HL-60 (cell line): Measurements from ENCODE around the gene POU2AF1.
"Not testable (repeated sequence)": the region's sequence is repeated elsewhere in the genome, so short reads cannot be mapped to it uniquely, and the experiment has no call there.

Experiments
- DNase-seq, 2 experiments: peaks; one replicate each; pipeline ENCODE4 v3.0.0-alpha.2; 2010 to 2020; ENCODE audit warnings: low read depth in 1 of 2, low spot score in 1 of 2
- H3K27ac ChIP-seq: fragments of 250-450 bp; sonication (Bioruptor Pico); replicated peaks from 2 replicates; pipeline ENCODE4 v1.5.1; 2020; ENCODE audit warnings: mild to moderate bottlenecking, moderate library complexity
- H3K27me3 ChIP-seq: fragments of 250-450 bp; sonication (Bioruptor Pico); 2 replicates; pipeline ENCODE4 v1.5.1; 2021; ENCODE audit warnings: mild to moderate bottlenecking, moderate library complexity; ENCODE audit not compliant: insufficient read depth, poor library complexity, severe bottlenecking
- H3K4me3 ChIP-seq: replicated peaks from 2 replicates; pipeline ENCODE4 v1.5.1; 2011; ENCODE audit warnings: mild to moderate bottlenecking, control low read depth, low read length; ENCODE audit not compliant: insufficient read depth
- CTCF ChIP-seq: IDR thresholded peaks from one replicate; pipeline ENCODE4 v1.5.1; 2011; ENCODE audit warnings: low read length, control low read depth, inconsistent platforms; ENCODE audit not compliant: insufficient read depth
- GABPA ChIP-seq: IDR thresholded peaks from 2 replicates; pipeline ENCODE4 v1.6.1; 2012; ENCODE audit warnings: low read depth
- POLR2AphosphoS5 ChIP-seq: IDR thresholded peaks from 2 replicates; pipeline ENCODE4 v1.6.1; 2012; ENCODE audit warnings: low read depth
- REST ChIP-seq: IDR thresholded peaks from 2 replicates; pipeline ENCODE4 v1.6.1; 2012; ENCODE audit warnings: low read depth; ENCODE audit not compliant: insufficient replicate concordance
- SPI1 ChIP-seq: IDR thresholded peaks from 2 replicates; pipeline ENCODE4 v1.6.1; 2012; ENCODE audit warnings: low read depth, mild to moderate bottlenecking, borderline replicate concordance

The POU2AF1 gene

GRCh38 chr11:111320728-111321568 lies 58.1 kb downstream of the POU2AF1 start:
- no peak for DNase-seq
- TF ChIP-seq GABPA (no peak), REST (no peak), CTCF (no peak), POLR2AphosphoS5 (no peak)
- Histone ChIP-seq H3K4me3 (no peak overlapping the region), H3K27me3 (peaks cover 4% of the 10 kb centered on the region), H3K27ac (no peak overlapping the region)

- not testable (repeated sequence) for DNase-seq, H3K27ac ChIP-seq, H3K27me3 ChIP-seq, H3K4me3 ChIP-seq
These were observed 58.9 kb downstream of the POU2AF1 start for GRCh38 chr11:111320199-111320598.

- Histone ChIP-seq H3K27ac (no peak overlapping the region), H3K27me3 (peaks cover 4% of the 10 kb centered on the region), H3K4me3 (no peak overlapping the region)
- no peak for DNase-seq
- TF ChIP-seq CTCF = no peak
- no peak for TF ChIP-seq SPI1
- TF ChIP-seq REST = no peak
- TF ChIP-seq POLR2AphosphoS5 = no peak
- TF ChIP-seq GABPA = no peak
These were observed 59.8 kb downstream of the POU2AF1 start for GRCh38 chr11:111319296-111319695.

GRCh38 chr11:111312076-111312475 lies 67.0 kb downstream of the POU2AF1 start:
- Histone ChIP-seq H3K4me3 (no peak overlapping the region), H3K27me3 (no peaks in the 10 kb centered on the region), H3K27ac (no peak overlapping the region)
- TF ChIP-seq SPI1 (no peak), POLR2AphosphoS5 (no peak), REST (no peak), CTCF (no peak)
- no peak for DNase-seq
